Prostate gland (tissue), 2 donors: ENCODE measurements around the gene SLC31A1.

Source experiments
- POLR2A ChIP-seq: fragments of 450-650 bp; IDR thresholded peaks from one replicate; pipeline ENCODE4 v1.6.1; 2016; ENCODE audit warnings: antibody characterized with exemption, mild to moderate bottlenecking
- POLR2AphosphoS5 ChIP-seq: sonication (generic); formaldehyde crosslinking; IDR thresholded peaks from one replicate; pipeline ENCODE4 v1.6.1; 2017; ENCODE audit warnings: antibody characterized with exemption
- TF ChIP-seq, protein P1 (sequence below), 4 experiments: fragments of 200-600 bp in 2 of 4; fragments of 450-650 bp in 2 of 4; sonication (generic) in 2 of 4; IDR thresholded peaks; 1 replicate in 3 of 4; 2 replicates in 1 of 4; pipeline ENCODE4 v1.5.1; 2016 to 2019; ENCODE audit warnings: antibody characterized with exemption in 4 of 4, mild to moderate bottlenecking in 2 of 4, moderate library complexity in 2 of 4

DNA sequence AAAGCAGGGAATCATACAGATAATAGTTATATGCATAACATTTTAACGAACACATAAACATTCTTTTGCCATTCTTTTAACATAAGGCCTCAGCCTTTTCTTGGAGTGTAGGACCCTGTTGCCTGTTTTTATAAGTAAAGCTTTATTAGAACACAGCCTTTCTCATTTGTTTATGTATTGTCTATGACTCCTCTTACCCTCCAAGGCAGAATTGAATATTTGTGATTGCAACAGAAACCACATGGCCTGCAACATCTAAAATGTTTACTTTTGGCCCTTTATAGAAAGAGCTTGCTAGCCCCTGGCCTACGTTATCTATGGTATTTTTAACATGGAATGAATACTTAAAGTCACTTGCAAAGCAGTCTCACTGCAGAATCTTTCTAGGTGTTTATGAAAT is 2.6 kb downstream of the SLC31A1 start:
- TF ChIP-seq, protein P1, sequence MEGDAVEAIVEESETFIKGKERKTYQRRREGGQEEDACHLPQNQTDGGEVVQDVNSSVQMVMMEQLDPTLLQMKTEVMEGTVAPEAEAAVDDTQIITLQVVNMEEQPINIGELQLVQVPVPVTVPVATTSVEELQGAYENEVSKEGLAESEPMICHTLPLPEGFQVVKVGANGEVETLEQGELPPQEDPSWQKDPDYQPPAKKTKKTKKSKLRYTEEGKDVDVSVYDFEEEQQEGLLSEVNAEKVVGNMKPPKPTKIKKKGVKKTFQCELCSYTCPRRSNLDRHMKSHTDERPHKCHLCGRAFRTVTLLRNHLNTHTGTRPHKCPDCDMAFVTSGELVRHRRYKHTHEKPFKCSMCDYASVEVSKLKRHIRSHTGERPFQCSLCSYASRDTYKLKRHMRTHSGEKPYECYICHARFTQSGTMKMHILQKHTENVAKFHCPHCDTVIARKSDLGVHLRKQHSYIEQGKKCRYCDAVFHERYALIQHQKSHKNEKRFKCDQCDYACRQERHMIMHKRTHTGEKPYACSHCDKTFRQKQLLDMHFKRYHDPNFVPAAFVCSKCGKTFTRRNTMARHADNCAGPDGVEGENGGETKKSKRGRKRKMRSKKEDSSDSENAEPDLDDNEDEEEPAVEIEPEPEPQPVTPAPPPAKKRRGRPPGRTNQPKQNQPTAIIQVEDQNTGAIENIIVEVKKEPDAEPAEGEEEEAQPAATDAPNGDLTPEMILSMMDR (IDR thresholded peaks at IDR 0.05): no peak
- TF ChIP-seq POLR2AphosphoS5 (no peak), POLR2A (no peak)
